Nephron progenitor cell (in vitro differentiated cells): ENCODE measurements around the gene RPS25.
"Not testable (repeated sequence)": the region's sequence is repeated elsewhere in the genome, so short reads cannot be mapped to it uniquely, and the experiment has no call there.

Source experiments
- DNase-seq: peaks from one replicate; pipeline ENCODE4 v3.0.0; 2021
- H3K27ac Mint-ChIP-seq: 2 replicates; pipeline ENCODE4 v1.8.0; 2021; ENCODE audit warnings: mild to moderate bottlenecking, moderate library complexity, mixed read lengths
- H3K27me3 Mint-ChIP-seq: 2 replicates; pipeline ENCODE4 v1.8.0; 2021; ENCODE audit warnings: mild to moderate bottlenecking, low read depth, mixed read lengths; ENCODE audit not compliant: poor library complexity
- H3K36me3 Mint-ChIP-seq: 2 replicates; pipeline ENCODE4 v1.8.0; 2021; ENCODE audit warnings: low read depth, mixed read lengths
- H3K4me1 Mint-ChIP-seq: 2 replicates; pipeline ENCODE4 v1.8.0; 2021; ENCODE audit warnings: mixed read lengths
- H3K4me3 Mint-ChIP-seq: 2 replicates; pipeline ENCODE4 v1.8.0; 2021; ENCODE audit warnings: mild to moderate bottlenecking, moderate library complexity, mixed read lengths
- H3K9me3 Mint-ChIP-seq: 2 replicates; pipeline ENCODE4 v1.8.0; 2021; ENCODE audit warnings: mild to moderate bottlenecking, moderate library complexity, mixed read lengths
- CTCF ChIP-seq: fragments of 200-600 bp; sonication (generic); IDR thresholded peaks from 2 replicates; pipeline ENCODE4 v1.5.0; 2021; ENCODE audit warnings: antibody characterized with exemption

The RPS25 gene

GRCh38 chr11:118988280-118988679 is 29.9 kb downstream of the RPS25 start:
- Mint-ChIP-seq H3K4me1 (no peaks in the 10 kb centered on the region), H3K27me3 (peaks cover 4% of the 10 kb centered on the region), H3K36me3 (peaks cover 25% of the 10 kb centered on the region), H3K4me3 (no peak overlapping the region), H3K9me3 (peaks cover 23% of the 10 kb centered on the region), H3K27ac (no peak overlapping the region)
- no peak for DNase-seq
- TF ChIP-seq CTCF = no peak

GRCh38 chr11:118984825-118985224 is 33.3 kb downstream of the RPS25 start:
- no peak overlapping the region for H3K4me3 Mint-ChIP-seq
- H3K27me3 Mint-ChIP-seq = peaks cover 6% of the 10 kb centered on the region
- H3K4me1 Mint-ChIP-seq = peaks cover 11% of the 10 kb centered on the region
- no peaks in the 10 kb centered on the region for H3K36me3 Mint-ChIP-seq
- no peaks in the 10 kb centered on the region for H3K9me3 Mint-ChIP-seq
- peak overlapping the region; percentile 40 for H3K27ac Mint-ChIP-seq
- TF ChIP-seq CTCF = no peak
- no peak for DNase-seq

- H3K27me3 Mint-ChIP-seq, H3K9me3 Mint-ChIP-seq, H3K4me3 Mint-ChIP-seq, H3K36me3 Mint-ChIP-seq, DNase-seq, H3K27ac Mint-ChIP-seq: not testable (repeated sequence)
- peaks cover 16% of the 10 kb centered on the region for H3K4me1 Mint-ChIP-seq
Observed at GRCh38 chr11:118984337-118984736, 33.8 kb downstream of the RPS25 start.

GRCh38 chr11:118980191-118980881 is 37.8 kb downstream of the RPS25 start:
- TF ChIP-seq CTCF = no peak
- Mint-ChIP-seq H3K9me3 (no peaks in the 10 kb centered on the region), H3K27ac (no peak overlapping the region), H3K4me3 (peak overlapping the region; percentile 23), H3K27me3 (peaks cover 13% of the 10 kb centered on the region), H3K36me3 (no peaks in the 10 kb centered on the region), H3K4me1 (peaks cover 30% of the 10 kb centered on the region)
- DNase-seq = no peak

- Mint-ChIP-seq H3K27me3 (peaks cover 20% of the 10 kb centered on the region), H3K36me3 (no peaks in the 10 kb centered on the region), H3K4me1 (peaks cover 30% of the 10 kb centered on the region), H3K27ac (no peak overlapping the region), H3K9me3 (no peaks in the 10 kb centered on the region), H3K4me3 (no peak overlapping the region)
- DNase-seq = no peak
- TF ChIP-seq CTCF = no peak
Observed at GRCh38 chr11:118979434-118979833, 38.7 kb downstream of the RPS25 start.

GRCh38 chr11:118975771-118976709 is 42.1 kb downstream of the RPS25 start:
- Mint-ChIP-seq H3K27me3 (peaks cover 19% of the 10 kb centered on the region), H3K4me3 (no peak overlapping the region), H3K9me3 (peaks cover 9% of the 10 kb centered on the region), H3K36me3 (no peaks in the 10 kb centered on the region), H3K4me1 (peaks cover 30% of the 10 kb centered on the region), H3K27ac (no peak overlapping the region)
- DNase-seq = no peak
- TF ChIP-seq CTCF = no peak
